IPS-18c (cell line): Measurements from ENCODE around the gene CNPY1.
A peak's percentile ranks its signal among the peaks of the same experiment; 100 is the strongest.

Experiments used
- H3K4me3 ChIP-seq: 2 replicates; pipeline ENCODE4 v1.7.0; 2013; ENCODE audit warnings: low read depth, mild to moderate bottlenecking, low read length, moderate library complexity; ENCODE audit not compliant: insufficient read depth
- H3K9me3 ChIP-seq: one replicate; pipeline ENCODE4 v1.6.1; 2013; ENCODE audit warnings: mild to moderate bottlenecking, low read length, moderate library complexity; ENCODE audit not compliant: control insufficient read depth, insufficient read depth

The CNPY1 gene

DNA sequence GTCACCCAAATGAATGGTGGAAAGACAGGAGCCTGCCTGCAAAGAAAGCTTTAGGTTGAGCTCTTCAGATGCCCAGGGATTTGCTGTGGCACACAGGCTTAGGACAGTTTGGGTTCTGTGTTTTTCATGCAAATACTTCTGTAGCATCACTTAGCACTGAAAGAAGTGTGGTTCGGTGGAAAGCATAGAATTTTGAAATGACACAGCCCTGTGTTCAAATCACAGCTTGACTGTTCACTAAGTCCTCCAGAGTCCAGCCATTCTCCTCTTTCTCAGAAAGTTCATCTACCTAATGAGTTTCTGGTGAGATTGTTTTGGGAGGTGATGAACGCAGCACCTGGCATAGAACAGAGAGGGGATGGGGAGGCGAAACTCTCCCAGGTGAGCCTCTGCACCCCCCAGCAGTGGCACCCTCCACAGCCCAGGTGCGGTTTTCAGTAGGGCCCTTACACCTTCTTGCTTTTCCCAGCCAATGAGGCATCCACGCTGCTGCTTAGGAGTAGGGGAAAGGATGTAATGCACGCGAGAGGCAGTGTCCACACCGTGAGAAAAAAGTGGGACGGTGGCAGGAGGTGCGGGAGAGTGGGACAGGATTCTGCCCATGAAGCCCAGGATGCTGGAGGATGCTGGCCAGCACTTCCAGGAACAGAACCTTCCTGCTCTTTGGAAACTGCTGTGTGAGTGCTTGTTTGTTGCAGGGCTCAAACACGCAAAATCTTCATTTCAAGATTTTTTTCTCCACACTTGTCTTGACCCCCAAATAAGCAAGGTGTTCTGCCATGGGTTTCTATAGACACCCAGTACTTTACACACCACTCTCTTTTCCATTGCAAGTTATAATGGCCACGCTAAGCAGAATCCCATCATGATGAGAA is 76.8 kb downstream of the CNPY1 start:
- Histone ChIP-seq H3K9me3 (peaks cover 4% of the 10 kb centered on the region), H3K4me3 (no peak overlapping the region)

DNA sequence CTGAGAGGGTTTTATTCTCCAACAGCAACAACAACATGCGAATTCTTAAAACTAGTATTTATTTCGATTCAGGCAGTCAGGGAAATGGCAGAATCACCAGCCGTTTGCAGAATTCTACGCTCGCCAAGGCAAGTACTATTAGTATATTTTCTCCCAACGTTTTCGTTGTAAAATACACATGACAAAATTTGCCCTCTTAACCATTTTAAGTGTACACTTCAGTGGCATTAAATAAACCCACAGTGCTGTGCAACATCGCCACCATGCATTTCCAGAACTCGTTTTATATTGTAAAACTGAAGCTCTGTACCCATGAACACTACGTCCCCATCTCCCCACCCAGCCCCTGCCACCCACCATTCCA is 77.6 kb downstream of the CNPY1 start:
- H3K9me3 ChIP-seq: peaks cover 4% of the 10 kb centered on the region
- no peak overlapping the region for H3K4me3 ChIP-seq

DNA sequence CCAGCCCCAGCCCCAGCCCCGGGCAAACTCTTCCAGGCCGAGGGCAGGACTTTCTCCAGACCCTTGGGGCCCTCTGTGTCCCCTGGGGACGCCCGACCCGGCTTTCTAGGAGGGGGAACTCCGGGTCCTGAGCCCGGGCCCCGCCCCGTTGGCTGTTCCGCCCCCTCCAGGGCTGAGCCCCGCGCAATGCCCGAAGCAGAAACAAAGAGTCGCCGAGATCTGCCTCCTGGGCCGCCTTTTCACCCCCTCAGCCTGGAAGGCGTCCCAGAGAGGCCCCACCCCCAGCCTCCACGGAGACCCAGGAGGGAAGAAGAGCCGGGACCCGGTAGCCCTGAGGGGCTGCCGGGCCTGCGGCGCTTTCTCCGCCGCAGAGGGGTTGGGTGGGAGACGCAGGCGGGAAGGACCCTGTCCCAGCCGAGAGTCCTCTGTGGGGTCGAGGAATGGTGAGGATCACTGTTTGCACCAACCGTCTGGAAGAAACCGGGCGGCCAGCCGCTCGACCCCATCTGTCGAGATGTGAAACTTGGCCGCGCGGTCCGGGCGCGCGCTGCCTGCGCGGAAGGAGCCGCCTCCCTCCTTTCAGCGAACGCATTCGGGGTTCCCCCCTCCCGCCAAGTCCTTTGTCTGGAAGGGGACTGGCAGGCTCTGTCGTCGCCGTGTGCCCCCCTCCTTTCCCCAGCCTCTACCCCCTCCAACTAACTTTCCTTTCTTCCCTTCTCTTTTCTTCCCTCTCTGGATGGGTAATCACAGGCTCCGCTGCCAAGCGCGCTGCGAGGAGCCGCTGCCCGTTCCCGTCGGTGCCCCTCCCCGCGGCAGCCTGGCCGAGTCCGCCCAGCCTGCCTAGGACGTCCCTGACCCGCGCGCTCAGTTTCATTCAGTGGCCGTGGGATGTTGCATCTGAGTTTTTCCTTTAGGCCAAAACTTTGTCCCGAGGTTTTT is 78.2 kb downstream of the CNPY1 start:
- H3K4me3 ChIP-seq: peak overlapping the region; percentile 41; the same call in 1 of the 2 replicates
- peaks cover 4% of the 10 kb centered on the region for H3K9me3 ChIP-seq

DNA sequence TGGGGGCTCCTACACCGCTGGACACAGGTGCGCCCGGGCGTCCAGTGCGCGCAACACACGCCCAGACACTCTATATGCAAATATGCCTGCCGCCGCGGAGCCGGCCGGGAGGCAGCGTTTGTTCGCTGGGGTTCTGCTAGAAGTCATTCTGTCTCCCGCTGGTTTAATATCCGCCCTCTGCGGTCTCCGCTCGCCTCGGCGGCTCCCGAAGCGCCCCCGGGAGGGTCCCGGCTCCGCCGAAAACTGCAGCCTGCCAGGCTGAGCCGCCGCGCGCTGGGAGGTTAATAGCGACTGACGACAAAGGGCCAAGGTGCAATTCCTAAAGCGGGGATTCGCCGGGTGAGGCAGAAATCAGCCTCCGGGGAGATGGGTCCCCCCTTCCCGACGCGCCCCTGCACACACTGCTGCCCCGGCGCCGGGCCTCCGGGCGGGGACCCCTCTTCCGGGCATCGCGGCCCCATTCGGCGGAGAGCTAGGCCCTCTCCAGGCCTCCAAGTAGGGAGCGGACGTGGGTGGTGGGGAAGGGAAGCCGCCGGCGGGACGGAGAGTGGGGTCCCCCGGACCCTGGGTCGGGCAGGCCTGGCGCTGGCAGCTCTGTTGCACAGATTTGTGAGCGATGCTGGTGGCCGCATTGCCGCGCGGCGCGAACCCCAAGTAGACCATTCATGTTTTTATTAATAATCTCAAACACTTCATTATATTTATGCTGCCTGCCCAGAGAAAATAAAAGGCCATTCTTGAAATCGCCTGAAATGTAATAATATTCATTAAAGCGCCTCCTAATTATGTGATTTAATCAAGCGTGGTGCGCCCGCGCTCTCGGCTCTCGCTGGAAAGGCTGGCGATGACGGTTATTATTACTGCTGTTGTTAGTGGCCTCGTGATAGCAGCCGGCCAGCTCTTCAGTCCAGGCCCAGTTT is 79.3 kb downstream of the CNPY1 start:
- Histone ChIP-seq H3K9me3 (peaks cover 8% of the 10 kb centered on the region), H3K4me3 (peak overlapping the region; percentile 41; the same call in 1 of the 2 replicates)

DNA sequence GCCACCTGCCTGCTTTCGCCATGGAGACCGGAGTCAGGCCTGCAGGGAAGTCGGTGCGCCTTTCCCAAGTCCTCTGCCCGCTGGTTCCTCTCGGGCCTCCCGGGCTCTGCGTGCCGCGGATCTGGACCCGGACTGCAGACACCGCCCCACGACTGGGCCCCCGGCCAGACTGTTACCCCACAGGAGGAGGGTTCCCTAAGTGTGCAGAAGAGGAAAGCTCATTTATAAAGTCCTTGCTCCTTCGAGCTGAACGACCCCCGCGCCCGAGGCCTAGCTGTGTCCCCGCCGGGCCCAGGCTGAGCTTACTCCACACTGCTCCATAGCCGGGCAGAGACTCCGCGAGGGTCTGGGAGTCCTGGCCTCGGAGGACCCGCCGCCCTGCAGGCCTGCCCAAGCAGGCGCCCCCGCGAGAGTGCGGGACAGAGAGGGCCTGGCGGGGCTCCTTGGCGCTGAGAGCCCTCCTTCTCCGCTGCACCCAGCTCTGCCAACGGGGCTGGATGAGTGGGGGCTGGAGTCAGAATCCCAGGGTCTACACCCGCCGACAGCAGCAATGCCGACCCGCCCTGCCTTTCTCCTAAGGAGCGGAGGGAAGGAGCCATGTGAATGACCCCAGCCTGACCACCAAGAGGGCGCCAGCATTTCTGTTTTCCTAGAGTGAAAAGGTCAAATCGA is 80.1 kb downstream of the CNPY1 start:
- peaks cover 8% of the 10 kb centered on the region for H3K9me3 ChIP-seq
- peak overlapping the region; percentile 15; the same call in 1 of the 2 replicates for H3K4me3 ChIP-seq

DNA sequence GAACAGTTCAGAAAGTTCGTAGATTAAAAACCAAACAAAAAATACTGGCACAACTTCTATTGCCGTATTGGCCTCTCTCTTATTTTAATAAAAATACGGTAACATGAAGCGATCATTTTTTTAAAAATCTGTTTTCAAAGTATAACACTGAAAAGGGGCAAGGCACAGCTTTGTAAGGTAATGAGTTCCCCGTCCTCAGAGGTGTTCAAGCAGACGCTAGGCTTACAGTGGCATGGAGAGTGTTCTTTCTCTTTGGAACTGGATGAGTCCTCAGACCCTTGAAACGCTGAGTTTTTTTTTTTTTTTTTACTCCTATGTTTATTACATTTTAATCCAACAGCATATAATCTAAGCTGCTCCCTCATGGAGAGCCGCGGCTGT is 80.6 kb downstream of the CNPY1 start:
- no peak overlapping the region for H3K4me3 ChIP-seq

DNA sequence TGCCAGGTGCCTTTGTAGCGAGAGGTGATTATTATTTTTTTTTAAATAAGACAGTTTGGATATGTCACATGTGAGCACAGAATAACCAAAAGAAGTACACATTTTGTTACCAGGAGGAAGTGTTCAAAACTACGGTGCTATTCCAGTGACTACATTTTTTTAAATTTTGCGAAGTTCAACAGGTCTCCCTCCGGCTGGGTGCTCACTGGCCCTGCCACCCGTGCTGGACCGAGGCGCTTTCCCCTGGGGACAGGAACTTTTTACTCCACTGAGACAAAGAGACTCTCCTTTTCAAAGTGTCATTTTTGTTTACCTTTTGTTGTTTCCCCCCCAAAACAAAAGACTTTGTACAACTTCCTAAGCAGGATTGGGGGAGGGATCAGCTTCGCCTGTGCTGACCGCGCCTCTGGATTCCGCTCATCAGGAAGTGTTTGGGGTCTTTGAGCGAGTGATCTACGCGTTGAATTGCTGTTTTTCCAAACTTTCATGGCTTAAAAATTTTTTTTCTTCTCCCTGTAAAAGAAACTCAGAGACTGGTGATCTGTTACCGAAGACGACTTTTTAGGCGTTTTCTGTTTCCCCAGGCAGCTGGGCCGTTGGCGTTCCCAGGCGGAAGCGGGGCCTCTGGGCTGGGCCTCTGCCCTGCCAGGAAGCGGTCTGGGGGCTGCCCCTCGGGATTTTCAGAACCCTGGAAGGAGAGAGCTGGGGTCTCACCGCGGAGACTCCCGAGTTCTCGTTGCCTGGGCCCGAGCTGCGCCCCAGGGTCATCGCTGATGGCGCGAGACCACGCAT is 81.2 kb downstream of the CNPY1 start:
- Histone ChIP-seq H3K4me3 (no peak overlapping the region), H3K9me3 (peaks cover 8% of the 10 kb centered on the region)

More for the DNA sequence above, 80.6 kb downstream of the CNPY1 start:
- H3K9me3 ChIP-seq: peaks cover 8% of the 10 kb centered on the region

DNA sequence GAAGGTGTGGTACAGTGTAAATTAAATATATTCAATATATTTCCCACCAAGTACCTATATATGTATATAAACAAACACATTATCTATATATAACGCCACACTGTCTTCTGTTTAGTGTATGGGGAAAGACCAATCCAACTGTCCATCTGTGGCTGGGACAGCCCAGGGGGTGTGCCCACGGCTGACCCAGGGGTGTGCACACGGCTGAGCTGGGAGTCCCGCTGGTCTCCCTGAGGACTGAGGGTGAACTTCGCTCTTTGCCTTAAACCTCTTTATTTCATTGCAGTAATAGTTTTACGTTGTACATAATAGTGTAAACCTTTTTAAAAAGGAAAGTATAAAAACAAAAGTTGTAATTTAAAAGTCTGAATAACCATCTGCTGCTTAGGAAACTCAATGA is 82.2 kb downstream of the CNPY1 start:
- H3K9me3 ChIP-seq: peaks cover 8% of the 10 kb centered on the region
- no peak overlapping the region for H3K4me3 ChIP-seq

DNA sequence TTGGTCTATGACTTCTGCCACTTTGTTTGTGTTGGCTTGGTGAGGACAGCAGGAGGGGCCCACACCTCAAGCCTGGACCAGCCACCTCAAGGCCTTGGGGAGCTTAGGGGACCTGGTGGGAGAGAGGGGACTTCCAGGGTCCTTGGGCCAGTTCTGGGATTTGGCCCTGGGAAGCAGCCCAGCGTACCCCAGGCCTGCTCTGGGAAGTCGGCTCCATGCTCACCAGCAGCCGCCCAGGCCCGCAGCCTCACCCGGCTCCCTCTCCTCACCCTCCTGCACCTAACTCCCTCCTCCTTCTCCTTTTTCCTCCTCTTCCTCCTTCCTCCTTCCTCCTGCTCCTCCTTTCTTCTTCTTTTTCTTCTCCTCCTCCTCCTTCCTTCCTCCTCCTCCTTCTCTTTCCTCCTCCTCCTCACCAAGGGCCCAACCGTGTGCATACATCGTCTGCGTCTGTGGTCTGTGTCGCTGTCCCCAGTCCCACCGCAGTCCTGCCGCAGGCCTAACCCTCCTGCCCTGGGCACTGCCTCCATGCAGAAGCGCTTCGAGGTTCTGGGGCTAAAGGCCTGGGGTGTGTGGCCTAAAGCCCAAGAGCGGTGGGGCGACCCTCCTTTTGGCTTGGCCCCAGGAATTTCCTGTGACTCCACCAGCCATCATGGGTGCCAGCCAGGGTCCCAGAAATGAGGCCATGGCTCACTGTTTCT is 83.1 kb downstream of the CNPY1 start:
- Histone ChIP-seq H3K9me3 (peaks cover 5% of the 10 kb centered on the region), H3K4me3 (no peak overlapping the region)

DNA sequence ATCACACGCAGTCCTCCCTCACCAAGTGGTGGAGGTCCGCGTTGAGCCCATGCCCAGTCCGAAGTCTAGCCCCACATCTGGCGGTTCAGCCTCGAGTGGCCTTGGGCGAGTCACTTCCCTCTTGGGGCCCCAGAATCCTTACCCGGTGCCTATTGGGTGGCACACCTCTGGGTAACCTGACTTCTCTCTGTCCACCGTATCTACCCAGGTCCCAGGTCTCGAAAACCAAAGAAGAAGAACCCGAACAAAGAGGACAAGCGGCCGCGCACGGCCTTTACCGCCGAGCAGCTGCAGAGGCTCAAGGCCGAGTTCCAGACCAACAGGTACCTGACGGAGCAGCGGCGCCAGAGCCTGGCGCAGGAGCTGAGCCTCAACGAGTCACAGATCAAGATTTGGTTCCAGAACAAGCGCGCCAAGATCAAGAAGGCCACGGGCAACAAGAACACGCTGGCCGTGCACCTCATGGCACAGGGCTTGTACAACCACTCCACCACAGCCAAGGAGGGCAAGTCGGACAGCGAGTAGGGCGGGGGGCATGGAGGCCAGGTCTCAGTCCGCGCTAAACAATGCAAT is 84.1 kb downstream of the CNPY1 start:
- no peak overlapping the region for H3K4me3 ChIP-seq
- peaks cover 5% of the 10 kb centered on the region for H3K9me3 ChIP-seq

DNA sequence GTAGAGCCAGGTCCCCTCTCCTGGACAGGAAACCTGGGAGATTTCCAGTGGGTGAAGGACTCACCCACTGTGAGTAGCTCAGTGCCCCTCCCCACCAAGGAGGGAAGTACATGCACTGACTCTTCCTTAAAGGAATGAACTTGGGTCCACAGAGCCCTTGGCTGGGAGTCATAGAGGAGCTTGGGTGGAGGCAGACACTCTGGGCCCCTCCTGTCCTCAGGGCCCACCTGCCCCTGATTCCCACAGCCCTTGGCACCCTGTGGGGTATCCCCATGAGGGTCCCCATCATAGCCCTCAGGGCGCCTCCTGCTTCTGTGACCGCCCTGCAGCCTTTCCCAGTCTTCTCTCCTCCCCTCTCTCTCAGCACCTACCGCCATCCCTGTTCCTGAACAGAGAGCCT is 84.7 kb downstream of the CNPY1 start:
- no peak overlapping the region for H3K4me3 ChIP-seq

DNA sequence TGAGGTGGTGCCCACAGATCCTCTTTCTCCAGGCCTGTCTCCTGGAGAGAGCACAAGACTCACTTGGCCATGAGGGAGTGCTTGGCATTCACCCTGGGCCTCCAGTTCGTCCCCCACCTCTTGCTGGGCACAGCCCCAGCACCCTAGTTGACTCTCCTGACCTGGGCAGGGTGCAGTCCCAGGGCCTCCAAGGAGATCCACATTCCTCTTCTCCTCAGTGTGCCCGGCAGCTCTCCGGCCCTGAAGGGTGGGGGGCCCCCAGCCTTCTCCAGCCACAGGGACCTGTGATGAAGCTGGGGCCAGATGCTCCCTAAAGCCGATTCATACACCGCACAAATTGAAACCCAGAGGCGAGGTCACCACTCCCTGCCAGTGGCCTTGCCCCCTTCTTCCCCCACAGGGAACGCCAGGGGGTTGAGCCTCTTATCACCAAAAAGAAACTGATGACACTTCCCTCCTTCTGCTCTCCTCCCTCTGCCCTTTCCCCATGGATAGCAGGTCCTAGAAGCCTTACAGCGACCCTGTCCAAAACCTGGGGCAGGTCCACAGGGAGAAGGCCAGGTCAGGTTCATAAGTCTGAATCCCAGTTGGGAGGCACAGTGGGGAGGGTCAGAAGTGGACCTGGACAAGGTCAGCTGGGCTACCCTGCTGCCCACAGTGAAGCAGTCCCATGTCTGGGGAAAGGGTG is 85.3 kb downstream of the CNPY1 start:
- Histone ChIP-seq H3K4me3 (no peak overlapping the region), H3K9me3 (peaks cover 3% of the 10 kb centered on the region)

More for the DNA sequence above, 84.7 kb downstream of the CNPY1 start:
- H3K9me3 ChIP-seq: peaks cover 5% of the 10 kb centered on the region

DNA sequence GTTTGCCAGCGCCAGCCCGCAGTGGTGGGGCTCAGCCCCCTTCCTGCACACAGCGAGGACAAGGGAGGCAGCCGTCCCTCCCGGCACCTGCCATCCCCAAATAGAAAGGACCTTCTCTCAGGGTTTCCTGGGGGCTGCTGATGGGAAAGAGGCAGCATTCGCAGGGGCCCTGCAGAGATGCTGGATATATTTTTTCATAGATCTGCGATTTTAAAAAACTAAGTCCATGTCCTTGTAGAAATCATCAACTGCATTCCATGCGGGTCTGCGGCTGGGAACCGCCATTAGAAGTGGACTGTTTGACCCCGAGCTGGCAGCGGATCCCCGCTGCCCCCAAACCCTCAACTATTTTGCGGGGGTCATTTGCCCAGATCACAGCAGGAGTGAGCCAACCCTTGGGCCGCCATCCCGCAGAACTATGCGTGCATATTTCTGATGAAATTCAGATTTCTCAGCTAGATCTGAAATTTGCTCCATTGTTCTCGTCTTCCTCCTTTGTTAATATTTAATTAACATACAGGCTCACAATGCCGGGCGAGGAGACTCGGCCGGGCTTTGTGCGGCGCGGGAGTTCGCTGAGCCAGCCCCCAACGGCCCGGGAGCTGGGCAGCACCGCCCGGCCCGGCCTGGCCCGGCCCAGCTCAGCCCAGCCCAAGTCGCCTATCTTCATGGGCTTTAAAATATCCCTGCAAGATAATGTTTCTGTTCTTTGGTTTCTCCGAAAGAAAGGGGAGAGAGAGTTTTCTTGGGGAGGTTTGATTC is 86.5 kb downstream of the CNPY1 start:
- H3K9me3 ChIP-seq: peaks cover 3% of the 10 kb centered on the region
- no peak overlapping the region for H3K4me3 ChIP-seq
